HG03108 (cell line): ENCODE measurements around the gene GALP.
"Not testable (repeated sequence)": the region's sequence is repeated elsewhere in the genome, so short reads cannot be mapped to it uniquely, and the experiment has no call there.

ENCODE experiments used
- ATAC-seq: cut with Tn5 transposase; IDR thresholded peaks from one replicate; pipeline ENCODE4 v1.9.1; 2021; ENCODE audit warnings: moderate library complexity; ENCODE audit not compliant: unreplicated experiment

GALP gene

GRCh38 chr19:56175861-56176307 lies at the start of gene GALP:
TSS of gene GALP (plus strand) at chr19:56176008. CDS start at chr19:56177109, 1,101 bp downstream.
- ATAC-seq = not testable (repeated sequence)

GRCh38 chr19:56126983-56127780 lies 48.6 kb upstream of the GALP start:
- no peak for ATAC-seq

GRCh38 chr19:56130006-56130405 lies 45.8 kb upstream of the GALP start:
- ATAC-seq = no peak

GRCh38 chr19:56131651-56132050 lies 44.2 kb upstream of the GALP start:
- no peak for ATAC-seq

GRCh38 chr19:56132316-56132822 lies 43.4 kb upstream of the GALP start:
- no peak for ATAC-seq

- ATAC-seq = no peak
Observed at GRCh38 chr19:56133858-56134653, 41.8 kb upstream of the GALP start.

- no peak for ATAC-seq
Observed at GRCh38 chr19:56134654-56134921, 41.2 kb upstream of the GALP start.

GRCh38 chr19:56136362-56136761 lies 39.4 kb upstream of the GALP start:
- no peak for ATAC-seq

- no peak for ATAC-seq
Observed at GRCh38 chr19:56137405-56137804, 38.4 kb upstream of the GALP start.

GRCh38 chr19:56138069-56138468 lies 37.7 kb upstream of the GALP start:
- ATAC-seq = no peak

GRCh38 chr19:56139847-56140582 lies 35.8 kb upstream of the GALP start:
- no peak for ATAC-seq

- ATAC-seq = peak; percentile 87
Observed at GRCh38 chr19:56140583-56141416, 35.0 kb upstream of the GALP start, which contains the start of gene ZNF444. TSS of gene ZNF444 (plus strand) at chr19:56141287. CDS start at chr19:56146912, 5,625 bp downstream.

- ATAC-seq = no peak
Observed at GRCh38 chr19:56141417-56141993, 34.3 kb upstream of the GALP start.

GRCh38 chr19:56142087-56142787 lies 33.6 kb upstream of the GALP start:
- no peak for ATAC-seq

- no peak for ATAC-seq
Observed at GRCh38 chr19:56142897-56143434, 32.8 kb upstream of the GALP start.

GRCh38 chr19:56144376-56144775 lies 31.4 kb upstream of the GALP start:
- ATAC-seq = no peak

GRCh38 chr19:56144831-56145230 lies 31.0 kb upstream of the GALP start:
- no peak for ATAC-seq

GRCh38 chr19:56145698-56146097 lies 30.1 kb upstream of the GALP start:
- ATAC-seq = no peak

- no peak for ATAC-seq
Observed at GRCh38 chr19:56146904-56147303, 28.9 kb upstream of the GALP start.
